Suppressor macrophage (primary cell): ENCODE measurements around the gene EEF1AKMT4.

ENCODE experiments used
- DNase-seq, 4 experiments: peaks; one replicate each; pipeline ENCODE4 v3.0.0-alpha.2; 2020 to 2022

The EEF1AKMT4 gene

GRCh38 chr3:184300378-184300720 lies 50.9 kb downstream of the EEF1AKMT4 start:
- DNase-seq = no peak

- DNase-seq = peak in 2 of 4 experiments; percentile 19 to 28
Measured at GRCh38 chr3:184305577-184305976, 56.1 kb downstream of the EEF1AKMT4 start.

DNA sequence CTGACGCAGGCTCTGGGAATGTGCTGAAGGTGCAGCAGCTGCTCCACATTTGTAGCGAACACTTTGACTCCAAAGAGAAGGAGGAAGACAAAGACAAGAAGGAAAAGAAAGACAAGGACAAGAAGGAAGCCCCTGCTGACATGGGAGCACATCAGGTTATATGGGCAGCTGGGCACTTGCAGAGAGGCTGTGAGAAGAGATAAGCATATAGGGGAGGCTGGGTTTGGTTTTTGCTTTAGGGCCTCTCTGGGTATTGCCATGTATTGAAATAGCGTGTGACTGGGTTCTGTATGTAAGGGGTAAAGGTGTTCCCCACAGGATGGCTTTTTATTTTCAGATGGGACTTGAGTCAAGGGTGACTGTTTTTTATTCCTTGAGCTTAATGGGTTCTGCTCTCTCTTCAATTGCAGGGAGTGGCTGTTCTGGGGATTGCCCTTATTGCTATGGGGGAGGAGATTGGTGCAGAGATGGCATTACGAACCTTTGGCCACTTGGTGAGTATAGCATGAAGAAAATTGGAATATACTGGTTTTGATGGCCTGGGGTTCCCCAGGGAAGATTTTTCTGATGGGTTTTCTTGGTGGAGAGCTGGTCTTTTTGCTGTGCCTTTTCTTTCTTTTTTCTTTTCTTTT lies 57.0 kb downstream of the EEF1AKMT4 start:
- DNase-seq = no peak

GRCh38 chr3:184307915-184308314 lies 58.4 kb downstream of the EEF1AKMT4 start:
- no peak for DNase-seq
